GM12865 (cell line): ENCODE results near the gene SYNJ2.

ENCODE experiments used
- DNase-seq: peaks from one replicate; pipeline ENCODE4 v3.0.0; 2010; ENCODE audit warnings: low read depth
- H3K4me3 ChIP-seq: 2 replicates; pipeline ENCODE4 v1.5.1; 2011; ENCODE audit warnings: mild to moderate bottlenecking, low read depth, low read length, control low read depth
- CTCF ChIP-seq: IDR thresholded peaks from 2 replicates; pipeline ENCODE4 v1.5.1; 2011; ENCODE audit warnings: low read length, control low read depth, low read depth, inconsistent platforms; ENCODE audit not compliant: insufficient read depth; ENCODE audit errors: missing control alignments

SYNJ2 gene

DNA sequence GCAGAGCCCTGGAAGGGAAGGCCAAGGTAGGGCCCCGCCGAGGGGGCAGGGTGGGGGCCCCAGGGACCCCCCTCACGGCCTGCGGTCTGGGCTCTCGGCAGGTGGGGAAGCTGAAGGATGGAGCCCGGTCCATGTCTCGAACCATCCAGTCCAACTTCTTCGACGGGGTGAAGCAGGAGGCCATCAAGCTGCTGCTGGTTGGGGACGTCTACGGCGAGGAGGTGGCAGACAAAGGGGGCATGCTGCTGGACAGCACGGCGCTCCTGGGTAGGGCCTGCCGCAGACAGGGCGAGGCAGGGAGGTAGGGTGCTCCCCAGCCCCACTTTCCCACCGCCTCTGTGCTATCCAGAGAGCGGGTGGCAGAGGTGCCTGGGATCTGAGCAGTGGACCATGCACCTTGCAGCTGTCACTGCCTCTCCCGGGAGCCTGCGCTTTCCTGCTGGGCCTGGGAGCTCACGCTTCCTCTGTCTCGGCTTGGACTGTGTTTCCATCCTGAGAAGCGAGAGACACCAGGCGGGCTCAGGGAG lies 83.1 kb downstream of the SYNJ2 start:
- TF ChIP-seq CTCF = no peak
- no peak overlapping the region for H3K4me3 ChIP-seq
- DNase-seq = no peak

- DNase-seq = no peak
- H3K4me3 ChIP-seq = no peak overlapping the region
- TF ChIP-seq CTCF = no peak
These were observed 84.6 kb downstream of the SYNJ2 start for GRCh38 chr6:158066136-158066781.

- no peak for DNase-seq
- TF ChIP-seq CTCF = no peak
- no peak overlapping the region for H3K4me3 ChIP-seq
These were observed 85.9 kb downstream of the SYNJ2 start for GRCh38 chr6:158067436-158068015.

- no peak for DNase-seq
- no peak for TF ChIP-seq CTCF
- no peak overlapping the region for H3K4me3 ChIP-seq
These were observed 86.7 kb downstream of the SYNJ2 start for GRCh38 chr6:158068156-158068892.

- DNase-seq = no peak
- no peak overlapping the region for H3K4me3 ChIP-seq
- no peak for TF ChIP-seq CTCF
These were observed 87.5 kb downstream of the SYNJ2 start for GRCh38 chr6:158068893-158069799.

DNA sequence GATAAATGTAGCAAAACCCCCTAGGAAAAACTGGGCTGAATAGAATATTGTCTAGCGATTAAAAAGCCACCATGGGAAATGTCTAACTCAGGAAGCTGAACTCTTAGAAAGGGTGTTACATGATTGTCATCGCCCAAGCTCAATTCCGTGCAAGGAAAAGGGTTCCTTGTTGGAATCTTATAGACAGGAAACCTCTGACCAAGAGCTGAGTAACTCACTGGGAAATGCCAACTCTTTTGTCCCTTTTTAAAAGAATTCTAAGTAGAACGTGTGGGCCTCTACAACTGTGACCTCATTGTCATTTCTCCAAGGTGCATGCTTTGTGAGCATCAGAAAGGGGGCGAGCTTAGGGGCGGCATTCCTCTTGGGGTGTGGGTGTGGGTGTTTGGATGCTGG lies 88.1 kb downstream of the SYNJ2 start:
- no peak for TF ChIP-seq CTCF
- DNase-seq = no peak
- H3K4me3 ChIP-seq = no peak overlapping the region
